H1 (cell line): Measurements from ENCODE around the gene RPTOR. TPM values are rescaled to one million over a fixed set of nuclear protein-coding genes. Genes with fewer than 3 reads are reported as not detected.

ENCODE experiments used
- CTCF ChIA-PET: fragments of 300-600 bp; sonication (Branson Sonifier 250); formaldehyde crosslinking; loops from one replicate; lab custom pipeline; 2021; ENCODE audit not compliant: partially characterized antibody; lab: Charles Lee
- POLR2A ChIA-PET: fragments of 300-600 bp; sonication (Branson Sonifier 250); formaldehyde crosslinking; loops from one replicate; lab custom pipeline; 2021; ENCODE audit warnings: inconsistent platforms; ENCODE audit not compliant: partially characterized antibody; lab: Charles Lee
- DNase-seq, 2 experiments: peaks; one replicate each; pipeline versions ENCODE4 v3.0.0 to v3.0.0-alpha.2; 2010 to 2022; ENCODE audit warnings: low spot score in 2 of 2, low read depth in 1 of 2, mixed read lengths in 1 of 2
- FAIRE-seq: peaks from 2 replicates; lab custom pipeline; 2011; peaks lifted over from hg19 to GRCh38; lab: Jason Lieb, UNC
- H2AFZ ChIP-seq: 2 replicates; pipeline ENCODE4 v1.8.1; 2012; ENCODE audit warnings: low read length, inconsistent platforms
- H2AK5ac ChIP-seq: 2 replicates; pipeline ENCODE4 v1.6.1; 2013; ENCODE audit warnings: low read depth, low read length
- H2BK120ac ChIP-seq: replicated peaks from 2 replicates; pipeline ENCODE3; 2013; ENCODE audit warnings: low read depth, low read length, inconsistent platforms
- H2BK12ac ChIP-seq: 2 replicates; pipeline ENCODE4 v1.6.1; 2013; ENCODE audit warnings: low read depth, low read length
- H2BK15ac ChIP-seq: 2 replicates; pipeline ENCODE4 v1.6.1; 2013; ENCODE audit warnings: low read length
- H2BK20ac ChIP-seq: 2 replicates; pipeline ENCODE4 v1.6.1; 2013; ENCODE audit warnings: low read length
- H2BK5ac ChIP-seq: 2 replicates; pipeline ENCODE4 v1.6.1; 2013; ENCODE audit warnings: low read depth, low read length
- H3K14ac ChIP-seq: 2 replicates; pipeline ENCODE4 v1.6.1; 2013; ENCODE audit warnings: inconsistent platforms; ENCODE audit not compliant: insufficient read length
- H3K18ac ChIP-seq: 2 replicates; pipeline ENCODE4 v1.6.1; 2013; ENCODE audit warnings: low read length; ENCODE audit errors: extremely low read depth
- H3K23ac ChIP-seq: 2 replicates; pipeline ENCODE4 v1.6.1; 2013; ENCODE audit warnings: inconsistent platforms; ENCODE audit not compliant: insufficient read length
- H3K23me2 ChIP-seq: 2 replicates; pipeline ENCODE4 v1.6.1; 2013; ENCODE audit warnings: low read depth, low read length
- H3K27ac ChIP-seq: 2 replicates; pipeline ENCODE4 v1.6.1; 2011; ENCODE audit warnings: low read depth, low read length, inconsistent platforms
- H3K27me3 ChIP-seq, 4 experiments: replicated peaks in 1 of 4; 1 replicate in 1 of 4; 2 replicates in 3 of 4; pipeline versions ENCODE4 v1.6.1 to v1.8.1; 2011 to 2013; ENCODE audit warnings: low read length in 3 of 4, mild to moderate bottlenecking in 3 of 4, inconsistent platforms in 2 of 4, mixed read lengths in 2 of 4, moderate library complexity in 1 of 4; ENCODE audit not compliant: control insufficient read depth in 3 of 4, insufficient read depth in 3 of 4; ENCODE audit errors: extremely low read depth in 1 of 4
- H3K36me3 ChIP-seq, 4 experiments: 2 replicates each; pipeline versions ENCODE4 v1.6.1 to v1.8.1; 2011 to 2013; ENCODE audit warnings: mild to moderate bottlenecking in 4 of 4, low read length in 3 of 4, moderate library complexity in 2 of 4, control low read depth in 1 of 4, inconsistent platforms in 1 of 4; ENCODE audit not compliant: insufficient read depth in 4 of 4, control insufficient read depth in 2 of 4
- H3K4ac ChIP-seq: replicated peaks from 2 replicates; pipeline ENCODE3; 2013; ENCODE audit warnings: low read length, low read depth, mixed read lengths, inconsistent platforms; ENCODE audit not compliant: insufficient read length
- H3K4me1 ChIP-seq, 4 experiments: replicated peaks in 1 of 4; 1 replicate in 1 of 4; 2 replicates in 3 of 4; pipeline versions ENCODE4 v1.6.1 to v1.8.1; 2011 to 2013; ENCODE audit warnings: low read length in 3 of 4, inconsistent platforms in 2 of 4, mixed read lengths in 1 of 4; ENCODE audit not compliant: insufficient read depth in 4 of 4, control insufficient read depth in 3 of 4
- H3K4me2 ChIP-seq, 2 experiments: 2 replicates each; pipeline versions ENCODE4 v1.6.1 to v1.8.1; 2011 to 2013; ENCODE audit warnings: low read depth in 2 of 2, low read length in 2 of 2, control low read depth in 1 of 2, inconsistent platforms in 1 of 2, mild to moderate bottlenecking in 1 of 2; ENCODE audit not compliant: insufficient read depth in 1 of 2
- H3K4me3 ChIP-seq, 4 experiments: fragments of 200-600, 300-600 bp in 1 of 4; sonication (generic), shearing (Covaris generic), sonication (Bioruptor Twin) in 1 of 4; 2 replicates each; pipeline versions ENCODE4 v1.5.1 to v1.8.1; 2011 to 2016; ENCODE audit warnings: low read length in 4 of 4, low read depth in 3 of 4, control low read depth in 2 of 4, inconsistent platforms in 2 of 4, mild to moderate bottlenecking in 2 of 4, mixed read lengths in 1 of 4, moderate library complexity in 1 of 4; ENCODE audit not compliant: insufficient read depth in 2 of 4; ENCODE audit errors: extremely low read depth in 1 of 4
- H3K56ac ChIP-seq: replicated peaks from 2 replicates; pipeline ENCODE3; 2013; ENCODE audit warnings: low read depth, mild to moderate bottlenecking, mixed read lengths, low read length, inconsistent platforms; ENCODE audit not compliant: insufficient read length
- H3K79me1 ChIP-seq: 2 replicates; pipeline ENCODE4 v1.6.1; 2013; ENCODE audit warnings: low read depth, low read length, control low read depth
- H3K79me2 ChIP-seq, 2 experiments: 2 replicates each; pipeline versions ENCODE4 v1.6.1 to v1.8.1; 2012 to 2013; ENCODE audit warnings: low read length in 2 of 2, mild to moderate bottlenecking in 2 of 2, inconsistent platforms in 1 of 2; ENCODE audit not compliant: insufficient read depth in 2 of 2, control insufficient read depth in 1 of 2
- H3K9ac ChIP-seq, 4 experiments: replicated peaks in 1 of 4; 1 replicate in 1 of 4; 2 replicates in 3 of 4; pipeline versions ENCODE4 v1.6.1 to v1.8.1; 2011 to 2013; ENCODE audit warnings: low read depth in 3 of 4, low read length in 3 of 4, control low read depth in 2 of 4, mild to moderate bottlenecking in 2 of 4, moderate library complexity in 2 of 4, inconsistent platforms in 1 of 4; ENCODE audit errors: extremely low read depth in 1 of 4
- H3K9me3 ChIP-seq, 2 experiments: 2 replicates each; pipeline versions ENCODE4 v1.6.1 to v1.8.1; 2012 to 2013; ENCODE audit warnings: mild to moderate bottlenecking in 2 of 2, moderate library complexity in 2 of 2, control low read depth in 1 of 2, inconsistent platforms in 1 of 2, low read depth in 1 of 2, low read length in 1 of 2, mixed read lengths in 1 of 2; ENCODE audit not compliant: insufficient read depth in 2 of 2
- H4K20me1 ChIP-seq, 2 experiments: replicated peaks in 1 of 2; 2 replicates each; pipeline versions ENCODE3 to v1.8.1; 2011 to 2013; ENCODE audit warnings: inconsistent platforms in 2 of 2, low read length in 2 of 2, mild to moderate bottlenecking in 1 of 2; ENCODE audit not compliant: insufficient read depth in 2 of 2, control insufficient read depth in 1 of 2
- H4K5ac ChIP-seq: 2 replicates; pipeline ENCODE4 v1.6.1; 2013; ENCODE audit warnings: low read length, low read depth, mixed read lengths, inconsistent platforms; ENCODE audit not compliant: insufficient read length
- H4K8ac ChIP-seq: 2 replicates; pipeline ENCODE4 v1.8.0; 2013; ENCODE audit warnings: mild to moderate bottlenecking, moderate library complexity, low read length, inconsistent platforms; ENCODE audit not compliant: insufficient read depth; ENCODE audit errors: extremely low read depth
- H4K91ac ChIP-seq: replicated peaks from 2 replicates; pipeline ENCODE3; 2013; ENCODE audit warnings: low read length, mixed read lengths, inconsistent platforms; ENCODE audit not compliant: insufficient read length
- CTCF ChIP-seq, 3 experiments: IDR thresholded peaks; 1 replicate in 2 of 3; 2 replicates in 1 of 3; pipeline versions ENCODE4 v1.5.1 to v1.6.1; 2011; ENCODE audit warnings: low read length in 3 of 3, mild to moderate bottlenecking in 3 of 3, inconsistent platforms in 2 of 3, low read depth in 1 of 3, moderate library complexity in 1 of 3; ENCODE audit not compliant: insufficient read depth in 1 of 3; ENCODE audit errors: control extremely low read depth in 1 of 3
- EGR1 ChIP-seq: IDR thresholded peaks from 2 replicates; pipeline ENCODE4 v1.6.1; 2011; ENCODE audit warnings: low read depth, low read length, borderline replicate concordance
- JUN ChIP-seq: IDR thresholded peaks from 2 replicates; pipeline ENCODE4 v1.6.1; 2011; ENCODE audit warnings: low read depth, mild to moderate bottlenecking, improper control_type of control experiment, low read length
- JUND ChIP-seq: IDR thresholded peaks from 2 replicates; pipeline ENCODE4 v1.6.1; 2011; ENCODE audit warnings: mild to moderate bottlenecking, improper control_type of control experiment, low read length
- KDM5A ChIP-seq: fragments of 200-600 bp; IDR thresholded peaks from 2 replicates; pipeline ENCODE4 v1.7.1; 2012; ENCODE audit warnings: mild to moderate bottlenecking, low read length, inconsistent platforms, mixed read lengths
- MAX ChIP-seq: IDR thresholded peaks from 2 replicates; pipeline ENCODE4 v1.6.1; 2012; ENCODE audit warnings: inconsistent platforms
- PHF8 ChIP-seq: fragments of 200-600 bp; sonication (generic); conservative IDR thresholded peaks from 2 replicates; pipeline ENCODE4 v1.7.1; 2012; ENCODE audit warnings: low read depth, mild to moderate bottlenecking, inconsistent platforms, low read length, moderate library complexity
- POLR2AphosphoS5 ChIP-seq: IDR thresholded peaks from 2 replicates; pipeline ENCODE4 v1.6.1; 2011; ENCODE audit warnings: low read depth, low read length
- SIRT6 ChIP-seq: IDR thresholded peaks from one replicate; pipeline ENCODE4 v1.7.1; 2012; ENCODE audit warnings: low read length, inconsistent platforms
- TEAD4 ChIP-seq: IDR thresholded peaks from 2 replicates; pipeline ENCODE4 v1.6.1; 2012; ENCODE audit warnings: low read depth, low read length, inconsistent platforms, mixed read lengths
- YY1 ChIP-seq: IDR thresholded peaks from 2 replicates; pipeline ENCODE4 v1.6.1; 2011; ENCODE audit warnings: low read depth, mild to moderate bottlenecking, low read length
- WGBS, 2 experiments: shearing (Covaris generic) in 1 of 2; methylation state at CpG; one replicate each; pipeline versions ENCODE4 v1.1.6 to v1.1.7; 2013 to 2015; ENCODE audit warnings: low lambda C conversion rate in 2 of 2, mixed read lengths in 2 of 2, inconsistent platforms in 1 of 2, low coverage in 1 of 2, missing lambda C conversion rate in 1 of 2; ENCODE audit not compliant: insufficient replicate concordance in 2 of 2, insufficient coverage in 1 of 2, insufficient read length in 1 of 2; ENCODE audit errors: extremely low coverage in 1 of 2, missing lambda C conversion rate in 1 of 2; 5-methylcytosine and 5-hydroxymethylcytosine counted together
- polyA plus RNA-seq, 7 experiments: library from polyadenylated mRNA; depleted of rRNA in 3 of 7; stranded (reverse) in 5 of 7; unstranded in 2 of 7; fragments of >200 nt in 5 of 7; fragments of 200-250 nt in 2 of 7; gene quantifications; 1 replicate in 5 of 7; 2 replicates in 1 of 7; 4 replicates in 1 of 7; pipeline versions ENCODE4 v1.2.1 to v1.2.3, GENCODE V29; 2011 to 2013; ENCODE audit warnings: missing spikeins in 2 of 7, mixed read lengths in 2 of 7
- total RNA-seq: library from RNA; stranded (reverse); fragmentation: NEBNext Ultra II Directional; extraction: Animal tissue kit (Norgen Biotek cat#: 25700); gene quantifications from 2 replicates; pipeline ENCODE4 v1.2.1, GENCODE V29; 2021

The RPTOR gene
- total and polyA plus RNA-seq, 2 of the 8 experiments (the other 6 are each of a cell fraction or from before 2014, with no cell fraction given): 6.9 to 28.7 TPM

GRCh38 chr17:80789356-80789902 is 244.8 kb downstream of the RPTOR start:
- Histone ChIP-seq H3K14ac (no peak overlapping the region), H2BK12ac (no peak overlapping the region), H3K4me3 (no peak overlapping the region), H3K79me2 (no peaks in the 10 kb centered on the region), H4K91ac (no peak overlapping the region), H3K4ac (no peak overlapping the region), H2BK5ac (no peak overlapping the region), H3K4me2 (no peak overlapping the region), H2AK5ac (no peak overlapping the region), H2BK15ac (no peak overlapping the region), H3K23ac (no peak overlapping the region), H3K4me1 (peaks cover 0 to 4% (median 3%) of the 10 kb centered on the region in 4 experiments; a peak in 4 of 7 replicates), H3K27ac (no peak overlapping the region), H4K20me1 (peaks cover 0 to 3% of the 10 kb centered on the region in 2 experiments), H4K5ac (no peak overlapping the region), H3K56ac (no peak overlapping the region), H3K27me3 (no peaks in the 10 kb centered on the region), H2BK20ac (no peak overlapping the region), H3K79me1 (no peaks in the 10 kb centered on the region), H3K9me3 (no peaks in the 10 kb centered on the region), H4K8ac (no peak overlapping the region), H3K36me3 (no peaks in the 10 kb centered on the region), H3K18ac (no peak overlapping the region), H3K23me2 (no peaks in the 10 kb centered on the region), H2BK120ac (no peak overlapping the region), H2AFZ (no peak overlapping the region), H3K9ac (no peak overlapping the region)
- WGBS, 2 experiments: 87% methylated on average over 7 of the region's 7 CpGs; no CpG with 5 or more reads in 1 of the 2 experiments
- FAIRE-seq (no peak), DNase-seq (no peak)
- ChIA-PET CTCF (interaction anchor here (0.6 to 1.7 kb wide), 4 partner anchors 24 to 207 kb away, joined by 3 to 4 read pairs (median 4); no protein-coding TSS in a partner anchor), POLR2A (no interaction called here)
- TF ChIP-seq PHF8: no peak
- no peak for TF ChIP-seq MAX
- TF ChIP-seq JUND: no peak
- no peak for TF ChIP-seq YY1
- TF ChIP-seq SIRT6: no peak
- TF ChIP-seq CTCF (IDR thresholded peaks at IDR 0.05; ENCODE audit: control extremely low read depth in 1 of 3, insufficient read depth in 1 of 3, low read depth in 1 of 3, low read length in 3 of 3): no peak
- TF ChIP-seq TEAD4: no peak
- no peak for TF ChIP-seq EGR1
- TF ChIP-seq KDM5A: no peak
- TF ChIP-seq JUN: no peak
- no peak for TF ChIP-seq POLR2AphosphoS5
